ENCODE data around the gene PRKCE. TPM values are rescaled to one million over a fixed set of nuclear protein-coding genes. Genes with fewer than 3 reads are reported as not detected.

PRKCE gene
- total RNA-seq, 1 donor from 2014 or later = 20.3 TPM

- DNase-seq (ENCODE audit: low spot score) = no peak
- intact Hi-C loops (cut with DNase I) = loop anchor here (5.0 to 10.0 kb wide), 2 partner anchors 87 to 91 kb away; no protein-coding TSS in a partner anchor
Observed at GRCh38 chr2:46181306-46181705, 529.8 kb downstream of the PRKCE start.

- no peak for DNase-seq (ENCODE audit: low spot score)
- intact Hi-C loops (cut with DNase I) = loop anchor here (5.0 to 10.0 kb wide), 2 partner anchors 87 to 90 kb away; no protein-coding TSS in a partner anchor
Observed at GRCh38 chr2:46181789-46182530, 530.5 kb downstream of the PRKCE start.

- intact Hi-C loops (cut with DNase I) = loop anchor here (5.0 to 10.0 kb wide), 2 partner anchors 89 kb away; no protein-coding TSS in a partner anchor
- no peak for DNase-seq (ENCODE audit: low spot score)
Observed at GRCh38 chr2:46183426-46183825, 532.0 kb downstream of the PRKCE start.

- DNase-seq (ENCODE audit: low spot score) = no peak
- intact Hi-C loops (cut with DNase I) = loop anchor here (5.0 to 10.0 kb wide), 2 partner anchors 87 to 90 kb away; no protein-coding TSS in a partner anchor
Observed at GRCh38 chr2:46184794-46185583, 533.5 kb downstream of the PRKCE start.

- no peak for DNase-seq (ENCODE audit: low spot score)
- intact Hi-C loops (cut with DNase I) = loop anchor here (10.0 kb wide), 1 partner anchor 92 kb away; no protein-coding TSS in a partner anchor
Observed at GRCh38 chr2:46187112-46187618, 535.7 kb downstream of the PRKCE start.

GRCh38 chr2:46188041-46188716, 536.7 kb downstream of the PRKCE start:
- intact Hi-C loops (cut with DNase I) = loop anchor here (10.0 kb wide), 1 partner anchor 93 kb away; no protein-coding TSS in a partner anchor
- no peak for DNase-seq (ENCODE audit: low spot score)

- DNase-seq (ENCODE audit: low spot score) = no peak
- intact Hi-C loops (cut with DNase I) = no loop called here
Observed at GRCh38 chr2:46193356-46193755, 541.9 kb downstream of the PRKCE start.

GRCh38 chr2:46193855-46194254, 542.4 kb downstream of the PRKCE start:
- DNase-seq (ENCODE audit: low spot score) = no peak
- intact Hi-C loops (cut with DNase I) = no loop called here

- DNase-seq (ENCODE audit: low spot score) = no peak
- intact Hi-C loops (cut with DNase I) = no loop called here
Observed at GRCh38 chr2:46194856-46195255, 543.4 kb downstream of the PRKCE start.

- DNase-seq (ENCODE audit: low spot score) = no peak
- intact Hi-C loops (cut with DNase I) = no loop called here
Observed at GRCh38 chr2:46195819-46196218, 544.3 kb downstream of the PRKCE start.

- intact Hi-C loops (cut with DNase I) = no loop called here
- DNase-seq (ENCODE audit: low spot score) = no peak
Observed at GRCh38 chr2:46196871-46197462, 545.5 kb downstream of the PRKCE start.

GRCh38 chr2:46197672-46198071, 546.2 kb downstream of the PRKCE start:
- intact Hi-C loops (cut with DNase I) = no loop called here
- no peak for DNase-seq (ENCODE audit: low spot score)

GRCh38 chr2:46198164-46198883, 546.8 kb downstream of the PRKCE start:
- intact Hi-C loops (cut with DNase I) = no loop called here
- no peak for DNase-seq (ENCODE audit: low spot score)

GRCh38 chr2:46198966-46199365, 547.5 kb downstream of the PRKCE start:
- intact Hi-C loops (cut with DNase I) = no loop called here
- DNase-seq (ENCODE audit: low spot score) = no peak

- no peak for DNase-seq (ENCODE audit: low spot score)
- intact Hi-C loops (cut with DNase I) = loop anchor here (1.0 kb wide), 1 partner anchor 36 kb away; no protein-coding TSS in a partner anchor
Observed at GRCh38 chr2:46200100-46200690, 548.7 kb downstream of the PRKCE start.

GRCh38 chr2:46200861-46201605, 549.6 kb downstream of the PRKCE start:
- no peak for DNase-seq (ENCODE audit: low spot score)
- intact Hi-C loops (cut with DNase I) = loop anchor here (1.0 kb wide), 1 partner anchor 37 kb away; no protein-coding TSS in a partner anchor

GRCh38 chr2:46202453-46202852, 551.0 kb downstream of the PRKCE start:
- intact Hi-C loops (cut with DNase I) = no loop called here
- DNase-seq (ENCODE audit: low spot score) = no peak

GRCh38 chr2:46202987-46203386, 551.5 kb downstream of the PRKCE start:
- DNase-seq (ENCODE audit: low spot score) = no peak
- intact Hi-C loops (cut with DNase I) = no loop called here
